BE2C (cell line): ENCODE measurements around the gene TC2N.

Experiments
- DNase-seq: peaks from one replicate; pipeline ENCODE4 v3.0.0-alpha.2; 2020
- H3K27me3 ChIP-seq: fragments of 250-450 bp; sonication (Bioruptor Pico); 2 replicates; pipeline ENCODE4 v1.5.1; 2020; ENCODE audit warnings: mild to moderate bottlenecking
- H3K36me3 ChIP-seq: fragments of 250-450 bp; sonication (Bioruptor Pico); 2 replicates; pipeline ENCODE4 v1.5.1; 2020; ENCODE audit warnings: mild to moderate bottlenecking
- H3K4me1 ChIP-seq: fragments of 250-450 bp; sonication (Bioruptor Pico); 2 replicates; pipeline ENCODE4 v1.5.1; 2020
- H3K4me3 ChIP-seq: 2 replicates; pipeline ENCODE4 v1.5.1; 2011; ENCODE audit warnings: low read depth, low read length
- H3K9me3 ChIP-seq: fragments of 250-450 bp; sonication (Bioruptor Pico); 2 replicates; pipeline ENCODE4 v1.5.1; 2020
- TF ChIP-seq, protein P1 (sequence below): IDR thresholded peaks from 2 replicates; pipeline ENCODE4 v1.5.1; 2012; ENCODE audit warnings: mild to moderate bottlenecking, low read depth, low read length

The TC2N gene

DNA sequence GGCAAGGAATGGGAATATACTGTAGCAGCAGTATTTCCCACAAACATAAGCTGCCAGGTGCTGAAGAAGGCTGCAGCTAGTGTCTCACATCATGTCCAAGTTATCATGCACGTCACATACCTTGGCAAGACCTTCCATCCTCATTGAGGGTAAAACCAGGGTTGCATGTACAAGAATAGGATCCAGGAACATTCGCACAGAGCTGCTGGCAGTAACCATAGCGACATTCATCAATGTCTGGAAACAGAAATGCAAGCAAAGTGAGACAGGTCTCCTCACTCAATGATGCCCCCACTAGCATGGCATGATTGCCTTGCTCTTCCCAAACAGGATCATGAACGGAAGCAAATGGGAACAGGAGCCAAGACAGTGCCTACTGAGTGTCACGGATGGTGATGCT, 23.8 kb upstream of the TC2N start:
- H3K36me3 ChIP-seq: no peaks in the 10 kb centered on the region
- no peaks in the 10 kb centered on the region for H3K4me1 ChIP-seq
- H3K9me3 ChIP-seq: no peaks in the 10 kb centered on the region
- H3K27me3 ChIP-seq: peaks cover 5% of the 10 kb centered on the region; the same call in 1 of the 2 replicates
- TF ChIP-seq, protein P1, sequence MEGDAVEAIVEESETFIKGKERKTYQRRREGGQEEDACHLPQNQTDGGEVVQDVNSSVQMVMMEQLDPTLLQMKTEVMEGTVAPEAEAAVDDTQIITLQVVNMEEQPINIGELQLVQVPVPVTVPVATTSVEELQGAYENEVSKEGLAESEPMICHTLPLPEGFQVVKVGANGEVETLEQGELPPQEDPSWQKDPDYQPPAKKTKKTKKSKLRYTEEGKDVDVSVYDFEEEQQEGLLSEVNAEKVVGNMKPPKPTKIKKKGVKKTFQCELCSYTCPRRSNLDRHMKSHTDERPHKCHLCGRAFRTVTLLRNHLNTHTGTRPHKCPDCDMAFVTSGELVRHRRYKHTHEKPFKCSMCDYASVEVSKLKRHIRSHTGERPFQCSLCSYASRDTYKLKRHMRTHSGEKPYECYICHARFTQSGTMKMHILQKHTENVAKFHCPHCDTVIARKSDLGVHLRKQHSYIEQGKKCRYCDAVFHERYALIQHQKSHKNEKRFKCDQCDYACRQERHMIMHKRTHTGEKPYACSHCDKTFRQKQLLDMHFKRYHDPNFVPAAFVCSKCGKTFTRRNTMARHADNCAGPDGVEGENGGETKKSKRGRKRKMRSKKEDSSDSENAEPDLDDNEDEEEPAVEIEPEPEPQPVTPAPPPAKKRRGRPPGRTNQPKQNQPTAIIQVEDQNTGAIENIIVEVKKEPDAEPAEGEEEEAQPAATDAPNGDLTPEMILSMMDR: no peak
- no peak overlapping the region for H3K4me3 ChIP-seq
- no peak for DNase-seq

DNA sequence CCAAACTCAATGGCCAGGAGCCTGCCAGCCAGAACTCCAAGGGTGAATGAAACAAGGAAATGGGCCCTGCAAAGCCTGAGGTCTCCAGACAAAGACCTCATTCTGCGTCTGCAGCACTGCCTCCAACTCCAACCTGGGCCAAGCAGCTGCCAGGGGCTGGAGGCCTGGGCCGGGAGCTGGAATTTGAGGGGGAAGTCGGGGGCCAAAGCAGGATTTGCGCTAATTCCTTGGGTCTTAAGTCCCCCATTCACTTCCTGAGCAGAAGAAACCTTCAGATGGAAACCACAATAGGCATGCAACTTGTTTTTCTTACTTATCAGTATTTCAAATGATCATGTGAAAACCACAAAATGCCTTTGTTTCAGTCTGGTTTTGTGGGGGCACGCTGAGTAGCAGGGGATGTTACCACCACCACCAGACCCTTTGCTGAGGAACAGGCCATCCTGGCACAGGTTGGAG, 23.0 kb upstream of the TC2N start:
- Histone ChIP-seq H3K4me3 (no peak overlapping the region), H3K36me3 (no peaks in the 10 kb centered on the region), H3K27me3 (peaks cover 5% of the 10 kb centered on the region; the same call in 1 of the 2 replicates), H3K4me1 (no peaks in the 10 kb centered on the region), H3K9me3 (no peaks in the 10 kb centered on the region)
- DNase-seq: no peak
- TF ChIP-seq, protein P1: no peak

DNA sequence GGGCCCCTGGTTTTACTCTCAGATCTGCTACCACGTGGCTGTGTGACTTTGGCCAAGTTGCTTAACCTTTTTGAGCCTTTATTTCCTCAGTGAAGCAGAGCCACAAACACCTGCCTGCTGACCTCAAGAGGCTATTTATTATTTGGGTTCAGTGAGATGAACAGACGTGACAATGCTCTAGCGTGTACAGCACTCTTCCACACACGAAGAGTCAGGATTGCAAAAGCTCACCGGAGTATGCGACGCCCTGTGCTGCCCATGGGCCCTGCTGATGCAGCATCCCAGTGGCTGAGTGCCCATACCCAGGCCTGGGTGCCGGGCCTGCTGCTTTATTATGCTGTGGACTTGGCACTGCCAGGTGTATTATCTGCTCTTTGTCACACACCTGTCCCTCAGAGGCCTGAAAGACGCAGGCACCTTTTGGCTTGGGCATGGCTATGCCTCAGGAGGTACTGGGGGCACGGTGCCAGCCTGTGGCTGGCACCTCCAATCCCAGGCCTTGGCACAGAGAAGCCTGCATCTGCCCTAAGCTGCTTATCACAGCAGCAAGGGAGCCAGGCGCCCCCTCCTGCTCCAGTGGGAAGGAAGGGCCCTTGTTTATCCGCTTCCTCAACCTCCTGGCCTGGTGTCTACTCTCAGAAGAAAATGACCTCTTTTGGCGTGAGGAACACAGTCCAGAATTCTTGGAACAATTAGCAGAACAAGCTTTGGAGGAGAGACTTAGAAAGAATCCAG, 22.3 kb upstream of the TC2N start:
- no peak for DNase-seq
- H3K4me3 ChIP-seq: no peak overlapping the region
- peaks cover 5% of the 10 kb centered on the region; the same call in 1 of the 2 replicates for H3K27me3 ChIP-seq
- no peaks in the 10 kb centered on the region for H3K36me3 ChIP-seq
- H3K9me3 ChIP-seq: no peaks in the 10 kb centered on the region
- H3K4me1 ChIP-seq: no peaks in the 10 kb centered on the region
- TF ChIP-seq, protein P1: no peak

DNA sequence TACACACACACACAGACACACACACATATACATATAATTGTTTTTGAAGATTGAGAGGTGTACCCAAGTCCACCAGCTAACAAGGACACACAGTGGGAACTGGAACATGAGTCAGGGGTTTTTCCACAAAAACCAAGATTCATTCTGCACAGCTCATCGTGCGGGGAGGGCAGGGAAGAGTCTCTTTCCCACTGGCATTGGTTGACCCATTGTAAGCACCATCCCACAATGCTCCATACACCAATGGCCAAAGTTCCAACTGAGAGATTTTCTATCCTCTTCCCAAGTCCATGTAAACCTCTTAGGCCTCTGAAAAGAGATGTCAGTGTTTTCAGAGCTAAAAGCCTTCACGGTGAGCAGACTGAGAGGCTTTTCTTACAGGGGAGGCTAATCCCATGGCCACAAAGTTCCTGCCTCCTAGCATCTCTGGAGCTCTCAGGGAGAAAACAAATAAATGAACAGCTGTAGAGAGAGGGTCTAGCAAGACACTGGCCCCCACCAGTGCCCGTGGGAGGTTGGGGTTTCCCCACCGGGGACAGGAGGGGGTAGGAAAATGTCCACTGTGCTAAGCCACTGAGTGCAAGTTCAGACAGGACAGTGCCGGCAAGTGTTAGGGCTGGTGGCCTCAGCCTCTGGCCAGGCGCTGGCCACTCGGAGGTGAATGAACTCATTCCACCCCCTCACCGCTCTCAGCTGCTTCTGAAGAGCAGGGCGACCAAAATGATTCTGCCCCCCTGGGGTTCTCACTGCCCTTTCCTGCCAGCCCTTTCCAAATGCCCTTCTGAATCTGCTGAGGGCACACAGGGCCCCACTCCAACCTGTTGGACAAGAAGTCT, 21.5 kb upstream of the TC2N start:
- no peak for DNase-seq
- Histone ChIP-seq H3K27me3 (peaks cover 5% of the 10 kb centered on the region; the same call in 1 of the 2 replicates), H3K36me3 (no peaks in the 10 kb centered on the region), H3K4me3 (no peak overlapping the region), H3K4me1 (no peaks in the 10 kb centered on the region), H3K9me3 (no peaks in the 10 kb centered on the region)
- TF ChIP-seq, protein P1: no peak

DNA sequence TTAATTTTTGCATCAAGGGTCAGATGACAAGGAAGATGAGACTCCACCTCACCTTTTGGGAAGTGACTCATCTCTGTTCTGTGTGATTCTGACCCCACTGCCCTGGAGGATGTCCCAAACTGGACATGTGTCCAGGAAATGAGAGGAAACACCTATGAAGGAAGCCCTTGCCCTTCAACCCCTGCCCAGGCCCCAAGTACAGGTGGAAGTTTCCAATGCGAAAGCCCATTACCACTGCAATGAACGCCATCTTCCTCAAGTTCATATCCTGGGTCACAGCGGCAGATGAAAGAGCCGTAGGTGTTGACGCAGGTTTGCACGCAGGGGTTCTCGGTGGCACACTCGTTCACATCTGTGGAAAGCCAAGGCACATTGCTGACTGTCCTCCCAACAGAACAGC, 19.6 kb upstream of the TC2N start:
- H3K36me3 ChIP-seq: no peaks in the 10 kb centered on the region
- H3K4me1 ChIP-seq: no peaks in the 10 kb centered on the region
- no peaks in the 10 kb centered on the region for H3K9me3 ChIP-seq
- TF ChIP-seq, protein P1: no peak
- DNase-seq: no peak
- H3K27me3 ChIP-seq: 0 out of 2 replicates have a peak, but pooled peaks cover 3% of the 10 kb centered on the region
- no peak overlapping the region for H3K4me3 ChIP-seq
